ENCODE data around the gene KCND3.

GRCh38 chr1:111818546-111818945 is 170.9 kb downstream of the KCND3 start:
- TF ChIP-seq EZH2 (IDR thresholded peaks at IDR 0.05; ENCODE audit: borderline replicate concordance, low read length): no peak
- TF ChIP-seq, protein P1, sequence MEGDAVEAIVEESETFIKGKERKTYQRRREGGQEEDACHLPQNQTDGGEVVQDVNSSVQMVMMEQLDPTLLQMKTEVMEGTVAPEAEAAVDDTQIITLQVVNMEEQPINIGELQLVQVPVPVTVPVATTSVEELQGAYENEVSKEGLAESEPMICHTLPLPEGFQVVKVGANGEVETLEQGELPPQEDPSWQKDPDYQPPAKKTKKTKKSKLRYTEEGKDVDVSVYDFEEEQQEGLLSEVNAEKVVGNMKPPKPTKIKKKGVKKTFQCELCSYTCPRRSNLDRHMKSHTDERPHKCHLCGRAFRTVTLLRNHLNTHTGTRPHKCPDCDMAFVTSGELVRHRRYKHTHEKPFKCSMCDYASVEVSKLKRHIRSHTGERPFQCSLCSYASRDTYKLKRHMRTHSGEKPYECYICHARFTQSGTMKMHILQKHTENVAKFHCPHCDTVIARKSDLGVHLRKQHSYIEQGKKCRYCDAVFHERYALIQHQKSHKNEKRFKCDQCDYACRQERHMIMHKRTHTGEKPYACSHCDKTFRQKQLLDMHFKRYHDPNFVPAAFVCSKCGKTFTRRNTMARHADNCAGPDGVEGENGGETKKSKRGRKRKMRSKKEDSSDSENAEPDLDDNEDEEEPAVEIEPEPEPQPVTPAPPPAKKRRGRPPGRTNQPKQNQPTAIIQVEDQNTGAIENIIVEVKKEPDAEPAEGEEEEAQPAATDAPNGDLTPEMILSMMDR (IDR thresholded peaks at IDR 0.05; ENCODE audit: low read length): no peak
